Neural progenitor cell (in vitro differentiated cells): ENCODE results near the gene HOXA5. TPM values are rescaled to one million over a fixed set of nuclear protein-coding genes. Genes with fewer than 3 reads are reported as not detected.
A peak's percentile ranks its signal among the peaks of the same experiment; 100 is the strongest.

Experiments
- DNase-seq: peaks from one replicate; pipeline ENCODE4 v3.0.0-alpha.2; 2016; ENCODE audit warnings: low spot score
- H2AFZ ChIP-seq: fragments of 200-600 bp; sonication (generic); replicated peaks from 2 replicates; pipeline ENCODE4 v1.6.1; 2016; ENCODE audit warnings: antibody characterized with exemption
- H3F3A ChIP-seq: fragments of 200-600 bp; sonication (generic); 2 replicates; pipeline ENCODE4 v1.6.1; 2016; ENCODE audit warnings: antibody characterized with exemption, low read depth
- H3K27ac ChIP-seq: fragments of 200-600 bp; sonication (generic); 2 replicates; pipeline ENCODE4 v1.5.1; 2016; ENCODE audit warnings: mild to moderate bottlenecking
- H3K27me3 ChIP-seq: fragments of 200-600 bp; sonication (generic); 2 replicates; pipeline ENCODE4 v1.6.1; 2016; ENCODE audit warnings: mild to moderate bottlenecking, moderate library complexity
- H3K36me3 ChIP-seq: fragments of 200-600 bp; sonication (generic); 2 replicates; pipeline ENCODE4 v1.5.1; 2016
- H3K4me1 ChIP-seq: fragments of 200-600 bp; sonication (generic); 2 replicates; pipeline ENCODE4 v1.6.1; 2016; ENCODE audit warnings: mixed run types
- H3K4me2 ChIP-seq: fragments of 200-600 bp; sonication (generic); 2 replicates; pipeline ENCODE4 v1.6.1; 2016
- H3K4me3 ChIP-seq: fragments of 200-600 bp; sonication (generic); 2 replicates; pipeline ENCODE4 v1.5.1; 2016
- H3K79me2 ChIP-seq: fragments of 200-600 bp; sonication (generic); 2 replicates; pipeline ENCODE4 v1.6.1; 2016; ENCODE audit warnings: low read depth
- H3K9ac ChIP-seq: fragments of 200-600 bp; sonication (generic); 2 replicates; pipeline ENCODE4 v1.6.1; 2016
- H3K9me3 ChIP-seq: fragments of 200-600 bp; sonication (generic); 2 replicates; pipeline ENCODE4 v1.5.1; 2016; ENCODE audit warnings: low read depth
- H4K20me1 ChIP-seq: fragments of 200-600 bp; sonication (generic); 2 replicates; pipeline ENCODE4 v1.6.1; 2016; ENCODE audit warnings: low read depth
- H3K27ac Mint-ChIP-seq: 3 replicates; pipeline ENCODE4 v1.8.0; 2021; ENCODE audit warnings: mixed read lengths
- H3K27me3 Mint-ChIP-seq: 2 replicates; pipeline ENCODE4 v1.8.0; 2022; ENCODE audit warnings: low read depth, mild to moderate bottlenecking, inconsistent platforms, moderate library complexity, mixed read lengths; ENCODE audit not compliant: insufficient read depth
- H3K36me3 Mint-ChIP-seq: 3 replicates; pipeline ENCODE4 v1.8.0; 2021; ENCODE audit warnings: mixed read lengths
- H3K4me1 Mint-ChIP-seq: 3 replicates; pipeline ENCODE4 v1.8.0; 2021; ENCODE audit warnings: mixed read lengths
- H3K4me3 Mint-ChIP-seq: 3 replicates; pipeline ENCODE4 v1.8.0; 2021; ENCODE audit warnings: mild to moderate bottlenecking, moderate library complexity, mixed read lengths
- H3K9me3 Mint-ChIP-seq: 3 replicates; pipeline ENCODE4 v1.8.0; 2020; ENCODE audit warnings: mixed read lengths
- CTCF ChIP-seq: fragments of 200-600 bp; sonication (generic); IDR thresholded peaks from 2 replicates; pipeline ENCODE4 v1.5.1; 2017; ENCODE audit warnings: antibody characterized with exemption, mild to moderate bottlenecking
- EZH2 ChIP-seq: fragments of 200-600 bp; sonication (generic); IDR thresholded peaks from 2 replicates; pipeline ENCODE4 v1.6.1; 2017; ENCODE audit warnings: antibody characterized with exemption, mild to moderate bottlenecking, moderate library complexity
- EZH2phosphoT487 ChIP-seq: fragments of 200-600 bp; sonication (generic); IDR thresholded peaks from 2 replicates; pipeline ENCODE4 v1.6.1; 2017; ENCODE audit warnings: antibody characterized with exemption
- total RNA-seq: library from RNA; depleted of rRNA; stranded (reverse); fragments of >200 nt; gene quantifications from 2 replicates; pipeline ENCODE4 v1.2.3, GENCODE V29; 2015; ENCODE audit warnings: low replicate concordance

HOXA5 gene
- total RNA-seq, 1 donor from 2014 or later: not detected

- H3K4me2 ChIP-seq: no peak overlapping the region
- no peak overlapping the region for H3K4me3 ChIP-seq
- peaks cover 16% of the 10 kb centered on the region for H3K9me3 Mint-ChIP-seq
- H3K36me3 ChIP-seq: no peaks in the 10 kb centered on the region
- H3K9me3 ChIP-seq: no peaks in the 10 kb centered on the region
- TF ChIP-seq EZH2: no peak
- no peak for TF ChIP-seq CTCF
- no peak for TF ChIP-seq EZH2phosphoT487
- no peak overlapping the region for H3K27ac ChIP-seq
- no peak overlapping the region for H3K9ac ChIP-seq
- H3F3A ChIP-seq: no peaks in the 10 kb centered on the region
- peaks cover 93% of the 10 kb centered on the region for H4K20me1 ChIP-seq
- H3K27me3 ChIP-seq: peaks cover 100% of the 10 kb centered on the region
- H3K36me3 Mint-ChIP-seq: no peaks in the 10 kb centered on the region
- no peaks in the 10 kb centered on the region for H3K79me2 ChIP-seq
- H2AFZ ChIP-seq: no peak overlapping the region
- peaks cover 92% of the 10 kb centered on the region for H3K27me3 Mint-ChIP-seq
- peak overlapping the region; percentile 42 for H3K4me3 Mint-ChIP-seq
- DNase-seq: no peak
- no peaks in the 10 kb centered on the region for H3K4me1 ChIP-seq
- no peak overlapping the region for H3K27ac Mint-ChIP-seq
- peaks cover 2% of the 10 kb centered on the region for H3K4me1 Mint-ChIP-seq
Measured at GRCh38 chr7:27191161-27191731, 47.8 kb upstream of the HOXA5 start.

- H3K4me1 Mint-ChIP-seq: peaks cover 2% of the 10 kb centered on the region
- Histone ChIP-seq H3K4me3 (no peak overlapping the region), H3K9me3 (no peaks in the 10 kb centered on the region), H3K79me2 (no peaks in the 10 kb centered on the region), H3K4me2 (no peak overlapping the region), H3K36me3 (no peaks in the 10 kb centered on the region), H2AFZ (no peak overlapping the region), H4K20me1 (peaks cover 98% of the 10 kb centered on the region), H3K27ac (no peak overlapping the region), H3F3A (no peaks in the 10 kb centered on the region), H3K27me3 (peaks cover 100% of the 10 kb centered on the region), H3K4me1 (no peaks in the 10 kb centered on the region), H3K9ac (no peak overlapping the region)
- no peak for DNase-seq
- no peak overlapping the region for H3K4me3 Mint-ChIP-seq
- peaks cover 17% of the 10 kb centered on the region for H3K9me3 Mint-ChIP-seq
- peaks cover 95% of the 10 kb centered on the region for H3K27me3 Mint-ChIP-seq
- no peak for TF ChIP-seq CTCF
- no peak for TF ChIP-seq EZH2
- TF ChIP-seq EZH2phosphoT487: peak; percentile 35
- no peaks in the 10 kb centered on the region for H3K36me3 Mint-ChIP-seq
- no peak overlapping the region for H3K27ac Mint-ChIP-seq
Measured at GRCh38 chr7:27189997-27190748, 46.7 kb upstream of the HOXA5 start.

GRCh38 chr7:27189295-27189996 is 46.0 kb upstream of the HOXA5 start:
- no peaks in the 10 kb centered on the region for H3F3A ChIP-seq

More at GRCh38 chr7:27189295-27189996, 46.0 kb upstream of the HOXA5 start:
- H3K9me3 Mint-ChIP-seq: peaks cover 19% of the 10 kb centered on the region
- Histone ChIP-seq H2AFZ (no peak overlapping the region), H3K27ac (no peak overlapping the region), H3K4me1 (no peaks in the 10 kb centered on the region), H3K4me2 (no peak overlapping the region), H3K9me3 (no peaks in the 10 kb centered on the region), H3K4me3 (no peak overlapping the region), H3K36me3 (no peaks in the 10 kb centered on the region), H3K27me3 (peaks cover 100% of the 10 kb centered on the region), H3K9ac (no peak overlapping the region), H4K20me1 (peaks cover 98% of the 10 kb centered on the region), H3K79me2 (no peaks in the 10 kb centered on the region)
- H3K27me3 Mint-ChIP-seq: peaks cover 95% of the 10 kb centered on the region
- H3K4me1 Mint-ChIP-seq: peaks cover 6% of the 10 kb centered on the region
- no peak for DNase-seq
- TF ChIP-seq CTCF (no peak), EZH2 (no peak), EZH2phosphoT487 (no peak)
- H3K36me3 Mint-ChIP-seq: no peaks in the 10 kb centered on the region
- H3K4me3 Mint-ChIP-seq: no peak overlapping the region
- H3K27ac Mint-ChIP-seq: no peak overlapping the region
